Spleen (tissue), 7 donors: ENCODE data around the gene TMEM37.

Experiments
- CTCF ChIP-seq, 11 experiments: fragments of 200-600 bp in 7 of 11; fragments of 450-650 bp in 4 of 11; sonication (generic) in 4 of 11; IDR thresholded peaks in 8 of 11; conservative IDR thresholded peaks in 3 of 11; 1 replicate in 7 of 11; 2 replicates in 4 of 11; pipeline versions ENCODE4 v1.4.0 to v1.8.0; 2016 to 2021; ENCODE audit warnings: antibody characterized with exemption in 11 of 11, inconsistent platforms in 4 of 11, mild to moderate bottlenecking in 1 of 11
- POLR2AphosphoS5 ChIP-seq, 3 donors: sonication (generic); formaldehyde crosslinking; IDR thresholded peaks; one replicate each; pipeline ENCODE4 v1.5.1; 2017; ENCODE audit warnings: antibody characterized with exemption in 3 of 3
- donor health status: DM: no; HTN: no; CAD: no; lungs with moderate emphysema.
- donor health status: DM: no; HTN: no; CAD: no.
- donor health status: DM: no; HTN: no; CAD: no.

DNA sequence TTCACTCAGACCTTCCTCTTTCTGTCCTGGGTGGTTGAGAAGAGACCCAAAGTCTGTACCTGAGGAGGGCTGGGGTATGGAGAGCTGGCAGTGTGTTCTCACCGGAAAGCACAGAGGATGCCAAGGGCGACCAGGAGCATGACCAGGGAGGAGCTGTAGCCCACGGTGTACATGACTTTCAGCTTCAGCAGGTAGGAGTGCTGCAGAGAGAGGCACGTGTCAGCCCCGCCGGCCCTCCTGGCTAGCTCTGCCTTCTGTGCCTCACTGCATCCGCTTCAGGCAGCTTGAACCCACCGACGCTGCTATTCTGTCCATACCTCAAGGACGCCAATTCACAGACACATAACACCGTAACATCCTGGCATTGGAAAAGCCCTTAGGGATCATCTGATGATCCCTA lies 34.0 kb downstream of the TMEM37 start:
- no peak for TF ChIP-seq POLR2AphosphoS5 (IDR thresholded peaks at IDR 0.05)
- no peak for TF ChIP-seq CTCF (IDR thresholded peaks at IDR 0.05 in 8 of 11, conservative IDR thresholded peaks at IDR 0.05 in 3 of 11)
